GM21529 (cell line): ENCODE data around the gene PRRC2C.
"Not testable (repeated sequence)": the region's sequence is repeated elsewhere in the genome, so short reads cannot be mapped to it uniquely, and the experiment has no call there.

Source experiments
- ATAC-seq: cut with Tn5 transposase; IDR thresholded peaks from one replicate; pipeline ENCODE4 v1.9.1; 2021; ENCODE audit not compliant: unreplicated experiment

PRRC2C gene

DNA sequence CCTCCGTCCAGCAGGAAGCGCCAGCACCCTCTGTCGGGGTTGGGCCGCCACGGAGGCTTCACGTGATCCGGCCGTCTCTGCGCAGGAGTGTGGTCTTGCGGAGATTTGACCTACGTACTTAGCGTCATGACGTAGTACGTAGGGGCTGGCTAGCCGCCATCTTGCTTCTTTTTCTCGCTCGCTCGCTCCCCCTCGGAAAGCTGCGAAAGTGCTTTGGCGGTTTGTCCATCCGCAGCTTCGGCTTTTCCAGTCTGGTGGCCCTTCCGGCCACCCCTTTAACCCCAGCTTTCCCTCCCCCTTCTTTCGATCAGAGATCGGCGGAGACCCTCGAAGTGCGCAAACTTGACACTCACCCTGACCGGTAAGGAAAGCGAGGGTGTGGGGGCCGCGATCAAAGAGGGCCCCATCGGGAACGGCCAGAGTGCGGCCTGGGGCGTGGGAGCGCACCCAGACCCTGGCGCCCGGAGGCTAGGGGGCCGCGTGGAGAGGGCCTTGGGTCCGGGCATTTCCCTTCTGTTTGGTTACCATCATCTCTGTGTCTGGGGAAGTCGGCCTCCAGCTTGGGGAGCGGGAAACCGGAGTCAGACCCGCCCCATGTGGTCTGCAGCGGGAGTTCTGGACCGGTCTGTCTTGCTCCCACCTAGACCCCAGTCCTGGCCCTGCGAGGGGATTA, at the start of gene PRRC2C:
Gene PRRC2C (plus strand): TSS at position 156 of the 673 bp plus-strand sequence. CDS start 26,559 bp downstream, outside the sequence.
- ATAC-seq = peak; percentile 94

DNA sequence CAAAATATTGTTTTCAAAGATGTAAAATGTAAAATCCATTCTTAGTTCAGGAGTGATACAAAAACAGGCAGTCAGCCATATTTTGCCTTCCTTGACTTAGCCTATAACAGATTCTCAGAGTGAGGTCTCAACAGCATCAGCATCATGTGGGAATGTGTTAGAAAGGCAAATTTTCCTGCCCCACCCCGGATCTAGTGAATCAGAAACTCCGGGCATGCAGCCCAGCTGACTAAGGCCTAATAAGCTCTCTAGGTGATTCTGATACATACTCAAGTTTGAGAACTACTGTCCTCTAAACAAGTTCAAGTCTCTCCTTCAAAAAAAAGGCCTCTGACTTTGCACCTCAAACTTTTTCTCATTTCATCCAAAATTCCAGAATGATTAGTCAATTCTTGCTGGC, 46.9 kb upstream of the PRRC2C start:
- ATAC-seq = no peak

DNA sequence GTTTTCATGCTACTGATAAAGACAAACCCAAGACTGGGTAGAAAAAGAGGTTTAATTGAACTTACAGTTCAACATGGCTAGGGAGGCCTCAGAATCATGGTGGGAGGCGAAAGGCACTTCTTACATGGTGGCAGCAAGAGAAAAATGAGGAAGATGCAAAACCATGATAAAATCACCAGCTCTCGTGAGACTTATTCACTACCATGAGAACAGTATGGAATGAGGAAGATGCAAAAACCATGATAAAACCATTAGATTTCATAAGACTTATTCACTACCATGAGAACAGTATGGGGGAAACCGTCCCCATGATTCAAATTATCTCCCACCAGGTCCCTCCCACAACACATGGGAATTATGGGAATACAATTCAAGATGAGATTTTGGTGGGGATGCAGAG, 45.1 kb upstream of the PRRC2C start:
- not testable (repeated sequence) for ATAC-seq

DNA sequence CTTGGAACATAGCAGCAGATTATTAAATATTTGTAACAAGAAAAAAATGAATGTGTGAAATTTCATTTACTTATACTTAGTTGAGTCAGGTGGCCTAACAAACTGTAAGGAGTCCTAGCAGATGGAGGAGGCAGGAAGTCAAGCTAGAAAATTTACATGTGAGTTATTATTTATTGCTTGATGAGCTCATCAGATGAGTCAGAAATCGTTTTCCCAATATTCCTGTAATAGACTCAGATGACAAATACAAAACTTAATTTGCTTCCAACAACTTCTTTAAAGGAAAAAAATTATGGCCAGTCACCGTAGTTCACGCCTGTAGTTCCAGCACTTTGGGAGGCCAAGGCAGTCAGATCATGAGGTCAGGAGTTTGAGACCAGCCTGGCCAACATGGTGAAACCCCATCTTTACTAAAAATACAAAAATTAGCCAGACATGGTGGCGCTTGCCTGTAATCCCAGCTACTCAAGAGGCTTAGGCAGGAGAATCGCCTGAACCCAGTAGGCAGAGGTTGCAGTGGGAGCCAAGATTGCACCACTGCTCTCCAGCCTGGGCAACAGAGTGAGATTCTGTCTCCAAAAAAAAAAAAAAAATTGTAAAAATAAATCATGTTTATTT, 43.9 kb upstream of the PRRC2C start:
- not testable (repeated sequence) for ATAC-seq

DNA sequence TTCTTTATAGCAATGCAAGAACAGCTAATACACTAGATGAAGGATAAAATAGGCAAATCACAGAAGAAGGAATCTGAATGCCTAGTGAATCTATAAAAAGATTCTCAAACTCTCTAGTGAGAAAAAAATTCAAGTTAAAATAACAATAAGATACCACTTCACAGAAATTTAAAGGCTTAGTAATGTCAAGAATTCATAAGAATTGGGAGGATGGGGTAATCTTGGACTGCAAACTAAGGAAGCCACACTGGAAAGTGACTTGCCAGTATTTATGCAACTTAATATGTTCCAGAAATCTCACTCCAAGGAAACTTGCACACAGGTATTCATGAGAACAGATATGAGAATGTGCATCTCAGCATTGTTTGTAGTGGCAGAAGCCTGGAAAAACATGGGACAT, 38.9 kb upstream of the PRRC2C start:
- no peak for ATAC-seq

DNA sequence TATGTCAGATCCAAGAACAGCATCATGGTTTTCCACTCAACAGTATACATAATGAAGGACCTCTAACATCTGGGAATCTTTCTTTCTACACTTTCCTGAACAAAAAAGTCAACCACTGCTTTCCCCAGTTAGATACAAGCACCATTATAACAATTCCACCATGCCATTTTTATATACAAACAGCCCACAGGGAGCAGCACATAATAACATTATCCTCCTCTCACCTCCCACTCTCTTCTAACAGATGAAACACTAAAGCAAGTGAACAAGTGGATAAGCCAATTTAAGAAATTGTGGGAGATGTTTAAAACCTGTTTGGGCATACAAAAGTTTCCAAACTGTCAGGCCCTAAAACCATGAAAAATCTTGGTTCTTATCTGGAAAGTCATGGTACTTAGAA, 29.4 kb upstream of the PRRC2C start:
- no peak for ATAC-seq

DNA sequence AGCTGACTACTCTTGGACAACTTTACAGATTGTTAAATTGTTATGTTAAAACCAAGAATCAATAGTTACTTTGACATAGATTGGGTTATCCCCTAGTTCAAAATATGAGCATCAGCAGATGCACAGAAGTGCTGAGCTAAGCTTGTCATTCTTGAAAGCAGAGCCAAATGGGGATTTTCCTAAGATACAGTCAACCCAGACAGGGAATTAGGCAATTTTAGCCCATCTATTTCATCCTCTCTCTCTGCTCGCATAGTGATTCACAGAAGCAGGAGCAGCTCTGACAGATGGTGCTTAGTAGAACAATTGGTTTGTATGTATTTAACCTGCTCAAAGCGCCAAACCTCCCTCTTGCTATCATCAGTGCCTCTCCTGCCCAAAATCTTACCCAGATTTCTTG, 27.9 kb upstream of the PRRC2C start:
- no peak for ATAC-seq

DNA sequence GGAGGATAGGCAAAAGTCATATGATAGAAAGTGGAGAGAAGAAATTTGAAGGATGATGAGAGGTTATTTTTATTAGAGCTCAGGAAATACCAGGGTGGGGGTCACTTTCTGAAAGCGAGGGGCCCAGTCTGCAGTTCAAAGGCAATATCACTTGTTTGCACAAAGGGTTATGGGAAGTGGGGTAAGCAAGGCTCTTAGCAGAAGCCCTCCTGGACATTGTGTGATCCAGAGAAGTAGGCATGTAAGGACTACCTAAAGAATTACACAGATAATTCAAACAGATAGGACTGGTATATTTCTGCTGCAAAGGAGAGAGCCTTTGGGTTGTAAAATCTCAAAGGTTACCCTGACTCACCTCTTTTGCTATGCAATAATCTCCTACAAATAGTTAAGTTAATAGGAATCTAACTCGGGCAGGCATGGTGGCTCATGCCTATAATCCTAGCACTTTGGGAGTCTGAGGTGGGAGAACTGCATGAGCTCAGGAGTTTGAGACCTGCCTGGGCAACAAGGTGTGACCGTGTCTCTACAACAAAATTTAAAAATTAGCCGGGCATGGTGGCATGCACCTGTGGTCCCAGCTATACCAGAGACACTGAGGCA, 25.2 kb upstream of the PRRC2C start:
- no peak for ATAC-seq

DNA sequence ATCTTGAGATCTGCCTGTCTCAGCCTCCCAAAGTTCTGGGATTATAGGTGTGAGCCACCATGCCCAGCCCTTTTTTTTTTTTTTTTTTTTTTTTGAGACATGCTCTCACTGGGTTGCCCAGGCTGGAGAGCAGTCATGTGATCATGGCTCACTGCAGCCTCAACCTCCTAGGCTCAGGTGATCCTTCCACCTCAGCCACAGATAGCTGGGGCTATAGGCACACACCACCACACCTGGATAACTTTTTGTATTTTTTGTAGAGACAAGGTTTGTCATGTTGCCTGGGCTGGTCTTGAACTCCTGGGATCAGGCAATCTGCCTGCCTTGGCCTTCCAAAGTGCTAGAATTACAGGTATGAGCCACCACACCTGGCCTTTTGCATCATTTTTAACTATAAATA, 17.7 kb upstream of the PRRC2C start:
- no peak for ATAC-seq

DNA sequence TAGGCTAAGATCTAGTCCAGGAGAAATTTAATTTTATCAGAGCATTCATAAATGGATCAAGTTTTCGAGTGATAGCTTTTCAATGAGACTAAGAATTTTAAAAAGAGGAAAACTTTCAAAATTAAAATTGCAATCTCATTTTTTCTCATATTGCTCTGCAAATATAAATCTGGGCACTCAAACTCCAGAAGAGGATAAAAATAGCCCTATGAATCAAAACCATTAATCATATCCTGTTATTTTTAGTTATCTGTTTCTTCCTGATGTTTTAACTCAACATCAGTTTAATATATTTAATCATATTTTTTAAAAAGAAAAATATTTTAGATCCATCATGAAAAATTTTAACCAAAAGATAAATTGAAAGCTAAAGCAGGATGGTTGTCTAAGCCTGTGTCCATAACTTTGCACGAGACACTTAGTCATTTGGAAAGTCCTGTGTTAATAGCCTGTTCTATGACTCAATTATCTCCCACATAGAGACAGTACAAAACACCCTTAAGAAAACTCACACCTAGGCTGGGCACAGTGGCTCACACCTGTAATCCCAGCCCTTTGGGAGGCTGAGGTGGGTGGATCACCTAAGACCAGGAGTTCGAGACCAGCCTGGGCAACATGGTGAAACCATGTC, 17.1 kb upstream of the PRRC2C start:
- peak; percentile 85 for ATAC-seq

DNA sequence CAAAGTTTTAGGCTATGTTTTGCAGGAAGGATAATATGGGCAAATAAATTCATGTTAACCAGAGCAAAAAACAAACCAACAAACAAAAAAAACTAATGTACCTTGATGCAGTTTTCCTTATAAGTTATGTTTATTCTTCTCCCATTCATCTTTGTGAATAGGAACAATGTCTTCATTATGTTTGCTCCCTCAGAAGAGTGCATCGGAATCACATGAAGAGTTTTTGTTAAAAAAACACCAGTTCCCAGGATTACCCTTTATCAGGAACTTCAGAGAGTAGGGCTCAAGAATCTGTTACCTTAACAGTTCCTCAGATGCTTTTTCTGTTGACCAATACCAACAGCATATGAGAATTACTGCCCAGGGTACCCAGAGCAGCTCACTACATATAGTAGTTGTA, 14.6 kb upstream of the PRRC2C start:
- ATAC-seq = no peak

DNA sequence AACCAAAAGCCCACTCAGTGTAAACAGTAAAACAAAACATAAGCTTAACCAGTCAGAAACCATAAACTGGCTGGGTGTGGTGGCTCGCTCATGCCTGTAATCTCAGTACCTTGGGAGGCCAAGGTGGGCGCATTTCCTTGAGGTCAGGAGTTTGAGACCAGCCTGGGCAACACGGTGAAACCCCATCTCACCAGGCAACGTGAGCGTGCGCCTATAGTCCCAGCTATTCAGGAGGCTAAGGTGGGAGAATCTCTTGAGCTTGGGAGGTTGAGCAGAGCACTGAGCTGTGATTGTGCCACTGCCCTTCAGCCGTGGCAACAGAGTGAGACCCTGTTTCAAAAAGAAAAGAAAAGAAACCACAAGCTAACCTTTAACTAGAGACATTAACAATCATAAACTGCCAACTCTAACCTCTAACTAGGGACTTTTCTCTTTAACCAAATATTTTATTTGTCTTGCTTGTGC, 13.1 kb upstream of the PRRC2C start:
- ATAC-seq = no peak

DNA sequence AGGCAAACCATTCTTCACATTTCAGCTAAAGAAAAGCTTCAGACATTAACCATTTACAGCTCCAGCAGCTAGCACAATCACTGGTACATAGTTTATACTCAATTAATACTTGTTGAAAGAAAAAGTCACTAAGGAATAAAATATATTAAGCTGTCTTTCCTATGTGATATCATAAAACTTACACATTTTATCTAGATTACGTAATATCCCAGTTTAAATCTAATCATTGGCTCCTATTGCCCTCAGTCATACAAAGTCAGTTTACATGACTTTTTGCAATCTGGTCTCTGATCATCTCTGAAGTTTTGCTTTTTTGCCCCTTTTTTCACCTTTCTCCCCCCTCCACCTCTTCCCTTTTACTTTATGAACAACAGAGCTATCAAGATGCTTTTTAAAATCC, 8.5 kb upstream of the PRRC2C start:
- no peak for ATAC-seq

DNA sequence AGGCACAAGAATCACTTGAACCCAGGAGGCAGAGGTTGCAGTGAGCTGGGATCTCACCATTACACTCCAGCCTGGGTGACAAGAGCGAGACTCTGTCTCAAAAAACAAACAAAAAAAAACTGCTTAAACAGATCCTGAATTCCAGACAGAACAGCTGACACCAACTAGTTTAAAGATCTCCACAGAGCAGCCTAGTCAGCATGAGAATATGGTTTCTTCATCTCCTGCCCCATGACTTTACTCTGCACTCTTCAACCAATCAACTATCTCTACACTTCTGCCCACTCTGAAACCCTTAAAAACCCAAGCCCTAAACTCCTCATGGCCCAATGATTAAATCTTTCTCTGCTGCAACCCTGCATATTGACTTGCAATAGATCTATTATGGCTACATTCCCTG, 7.5 kb upstream of the PRRC2C start:
- no peak for ATAC-seq

DNA sequence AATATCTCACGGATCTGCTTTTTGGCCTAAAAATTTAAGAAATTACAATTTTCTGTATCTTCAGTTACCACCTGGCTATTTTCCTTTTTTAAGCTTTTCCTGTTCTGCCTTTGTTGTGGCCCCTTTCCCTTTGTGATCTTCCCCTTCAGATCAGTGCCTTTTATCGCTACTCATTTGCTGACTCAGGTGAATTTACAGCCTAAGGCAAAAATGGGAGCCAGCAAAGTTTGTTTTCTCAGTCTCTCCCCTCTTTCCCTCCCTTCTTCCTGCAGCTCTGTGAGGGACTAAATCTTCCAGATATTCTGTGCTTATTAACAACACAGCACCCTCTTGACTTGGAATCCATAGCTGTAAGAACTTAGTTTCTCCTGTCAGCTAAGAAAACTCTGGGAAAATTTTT, 5.3 kb upstream of the PRRC2C start:
- no peak for ATAC-seq

DNA sequence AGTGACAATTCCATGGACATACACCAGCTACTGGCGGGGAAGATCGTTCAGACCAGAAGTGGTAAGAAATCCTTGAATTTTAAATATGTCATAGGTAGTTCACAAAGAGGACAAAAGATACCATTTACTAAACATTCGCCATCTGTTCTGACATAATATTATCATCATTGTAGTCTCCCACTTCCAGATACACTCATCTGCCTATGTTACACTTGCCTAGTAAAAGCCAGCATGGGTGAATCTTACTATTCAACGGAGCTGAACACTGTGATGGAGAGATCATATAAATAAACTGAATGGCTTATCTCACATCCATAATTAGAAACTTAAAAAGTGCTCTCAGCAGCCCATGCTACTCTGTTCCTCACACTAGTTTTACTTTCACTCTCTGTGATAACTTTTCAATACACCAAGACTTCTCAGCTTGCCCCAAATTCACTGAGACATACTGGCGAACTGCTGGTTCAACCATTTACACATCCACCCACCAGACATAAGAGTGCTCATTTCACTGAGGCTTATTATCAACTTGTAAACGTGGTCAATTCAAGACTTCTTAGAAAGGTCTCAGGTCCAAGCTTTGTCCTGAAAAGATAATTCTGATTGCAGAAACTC, 463 bp upstream of the PRRC2C start:
- ATAC-seq = peak; percentile 58

DNA sequence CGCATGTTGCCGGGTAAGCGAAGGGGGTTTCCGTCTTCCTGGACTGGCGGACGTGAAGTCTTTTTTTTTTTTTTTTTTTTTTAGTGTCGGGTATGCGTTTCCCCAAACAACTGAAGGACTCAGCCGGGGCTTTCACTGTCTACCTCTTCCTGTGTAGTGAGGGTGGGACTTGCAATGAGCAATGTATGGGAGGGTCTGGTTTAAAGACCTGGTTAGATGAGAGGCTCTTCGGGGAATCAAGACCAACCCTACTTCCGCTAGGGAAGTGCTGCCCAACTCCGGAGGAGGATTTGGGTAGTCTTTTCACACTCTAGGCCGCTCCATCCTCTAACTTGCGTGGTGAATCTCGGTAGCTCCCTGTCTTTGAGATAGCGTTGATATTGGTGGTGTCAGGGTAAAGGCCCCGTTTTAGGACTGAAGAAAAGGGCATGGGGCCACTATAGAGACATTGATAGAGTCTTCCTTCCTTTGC, 754 bp downstream of the PRRC2C start:
- peak; percentile 36 for ATAC-seq

DNA sequence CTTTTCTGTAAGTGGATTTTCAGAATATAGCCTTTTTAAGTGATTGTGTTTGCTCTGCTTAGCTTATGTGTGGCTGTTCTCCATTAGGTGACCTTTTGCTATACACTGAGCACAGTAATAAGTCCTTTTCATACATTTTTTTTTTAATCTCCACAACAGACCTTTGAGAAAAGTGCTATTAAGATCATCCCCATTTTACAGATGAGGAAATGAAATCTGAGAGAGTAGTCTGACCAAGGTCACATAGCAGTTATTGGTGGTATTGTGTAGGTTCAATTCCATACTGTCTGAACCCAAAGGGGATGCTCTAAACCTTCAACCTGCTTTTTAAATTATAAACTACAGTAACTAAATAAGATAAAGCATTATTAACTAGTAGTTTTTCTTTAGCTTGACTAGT, 1.7 kb downstream of the PRRC2C start:
- ATAC-seq = no peak

DNA sequence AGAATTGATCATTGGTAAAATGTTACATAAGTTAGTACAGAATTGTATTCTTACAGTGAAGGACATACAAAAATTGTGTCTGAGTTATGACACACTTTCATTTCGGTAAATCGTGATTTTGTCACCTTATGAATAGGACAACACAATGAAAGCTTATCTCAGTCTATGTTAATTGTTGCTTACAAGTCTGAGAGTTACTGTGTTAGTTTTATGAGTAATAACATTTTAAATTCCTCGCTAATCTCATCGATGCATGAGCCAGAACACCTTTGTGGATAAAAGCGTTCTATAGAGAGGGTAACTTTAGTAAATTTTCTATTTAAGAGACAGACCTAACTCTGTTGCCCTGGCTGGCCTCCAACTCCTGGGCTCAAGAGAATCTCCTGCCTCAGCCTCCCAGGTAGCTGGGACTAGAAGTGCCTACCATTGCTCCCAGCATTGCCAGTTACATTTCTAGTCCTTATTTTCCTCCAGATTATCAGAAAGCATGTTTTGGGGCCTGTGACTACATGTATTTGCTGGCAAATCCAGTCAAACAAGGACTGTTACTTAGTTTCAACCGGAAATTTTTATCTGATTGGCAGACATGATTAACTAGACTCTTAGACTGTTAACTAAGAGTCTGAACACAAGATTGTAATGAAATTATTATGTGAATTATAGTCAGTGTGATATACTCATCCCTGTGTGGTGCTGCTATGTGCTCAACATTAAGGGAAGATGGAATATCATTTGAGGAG, 3.0 kb downstream of the PRRC2C start:
- ATAC-seq = no peak

DNA sequence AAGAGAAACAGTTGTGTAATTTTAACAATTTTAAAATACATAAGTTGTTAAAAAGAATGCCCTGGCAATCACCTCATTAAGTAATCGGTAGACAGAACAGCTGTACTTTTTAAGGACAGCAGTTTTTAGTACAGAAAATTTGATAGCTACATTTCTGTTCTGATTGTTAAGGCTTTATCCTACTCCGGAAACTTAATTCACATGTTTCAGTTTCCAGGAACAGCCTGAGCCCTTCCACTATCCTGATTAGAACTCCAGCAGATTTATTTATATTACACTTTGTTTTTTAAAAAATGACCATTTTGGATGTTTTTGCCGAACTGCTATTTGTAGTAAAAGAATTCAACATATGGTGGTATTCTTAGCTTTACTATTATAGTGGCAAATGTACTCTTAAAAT, 8.7 kb downstream of the PRRC2C start:
- ATAC-seq = no peak

DNA sequence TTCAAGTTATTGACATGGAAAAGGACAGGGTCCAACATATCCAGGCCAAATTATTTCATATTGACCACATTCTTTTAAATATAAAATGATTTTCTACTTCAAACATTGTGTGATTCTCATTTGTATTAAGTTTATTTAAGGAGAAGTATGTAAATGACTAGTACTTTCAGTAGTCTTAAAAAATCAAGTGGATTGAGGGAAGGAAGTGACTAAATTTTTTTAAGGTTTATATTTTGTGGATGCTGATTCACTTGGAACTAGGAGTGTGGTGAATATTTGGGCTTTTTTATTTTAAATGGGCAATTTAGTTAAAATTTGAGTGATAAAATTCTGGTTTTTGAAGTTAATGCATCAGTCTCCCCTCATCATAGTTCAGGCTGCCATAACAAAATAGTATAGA, 10.1 kb downstream of the PRRC2C start:
- no peak for ATAC-seq
